NCI-H82 treated with DMSO at 0.1 percent for 48 hours (cell line): ENCODE measurements around the gene ALDH1A3.

ENCODE experiments used
- DNase-seq: peaks from one replicate; lab custom pipeline; 2025; ENCODE audit not compliant: unreplicated experiment; lab: John Stamatoyannopoulos, UW

ALDH1A3 gene

GRCh38 chr15:100924436-100924835 is 44.8 kb downstream of the ALDH1A3 start:
- DNase-seq: no peak

DNA sequence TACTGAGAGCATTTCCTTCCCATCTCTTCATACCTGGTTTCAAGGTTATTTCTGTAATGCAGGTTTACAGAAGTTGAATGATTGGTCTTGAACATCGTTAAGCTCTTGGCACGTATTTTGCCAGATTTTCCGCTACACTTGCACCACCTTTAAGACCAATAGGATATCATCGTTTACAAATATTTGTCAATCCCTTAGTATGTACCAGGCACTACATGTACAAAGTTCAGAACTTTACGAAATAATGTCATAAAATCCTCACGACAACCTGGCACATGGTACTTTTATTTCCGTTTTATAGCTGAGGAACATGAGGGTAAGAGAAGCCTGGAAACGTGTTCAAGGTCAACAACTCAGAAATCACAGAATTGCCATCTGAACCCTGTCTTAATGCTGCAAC is 45.8 kb downstream of the ALDH1A3 start:
- no peak for DNase-seq

GRCh38 chr15:100926258-100926657 is 46.6 kb downstream of the ALDH1A3 start:
- no peak for DNase-seq

GRCh38 chr15:100926971-100927756 is 47.5 kb downstream of the ALDH1A3 start:
- DNase-seq: no peak

GRCh38 chr15:100928632-100929280 is 49.1 kb downstream of the ALDH1A3 start:
- DNase-seq: no peak

- DNase-seq: no peak
These were observed 50.0 kb downstream of the ALDH1A3 start for GRCh38 chr15:100929641-100930042.

DNA sequence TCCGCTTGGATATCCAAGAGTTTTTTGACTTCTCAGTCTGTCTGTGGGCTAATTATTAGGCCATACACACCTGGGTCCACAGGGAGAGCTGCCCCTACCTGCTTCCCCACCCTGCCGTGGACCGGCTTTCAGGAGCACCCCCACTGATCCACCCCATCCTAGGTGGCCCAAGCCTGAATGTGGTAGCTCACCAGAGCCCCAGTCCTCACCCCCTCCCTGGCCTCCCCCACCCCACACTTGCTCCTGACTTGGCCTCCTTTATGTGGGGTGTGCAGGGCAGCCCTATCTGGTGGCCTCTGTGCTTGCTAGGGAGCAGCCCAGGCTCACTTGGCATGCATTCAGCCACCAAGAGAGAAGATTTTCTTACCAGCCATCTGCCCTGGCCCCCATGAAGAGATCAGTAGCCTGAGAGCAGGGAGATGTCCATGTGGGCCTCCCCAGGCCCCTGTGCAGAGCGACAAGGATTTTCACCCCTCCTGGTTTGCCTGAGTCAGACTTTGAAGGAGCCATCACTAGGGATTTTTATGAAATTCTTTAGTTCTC is 50.7 kb downstream of the ALDH1A3 start:
- no peak for DNase-seq

- DNase-seq: no peak
These were observed 51.7 kb downstream of the ALDH1A3 start for GRCh38 chr15:100931143-100931890.

GRCh38 chr15:100932676-100933348 is 53.2 kb downstream of the ALDH1A3 start:
- DNase-seq: no peak

DNA sequence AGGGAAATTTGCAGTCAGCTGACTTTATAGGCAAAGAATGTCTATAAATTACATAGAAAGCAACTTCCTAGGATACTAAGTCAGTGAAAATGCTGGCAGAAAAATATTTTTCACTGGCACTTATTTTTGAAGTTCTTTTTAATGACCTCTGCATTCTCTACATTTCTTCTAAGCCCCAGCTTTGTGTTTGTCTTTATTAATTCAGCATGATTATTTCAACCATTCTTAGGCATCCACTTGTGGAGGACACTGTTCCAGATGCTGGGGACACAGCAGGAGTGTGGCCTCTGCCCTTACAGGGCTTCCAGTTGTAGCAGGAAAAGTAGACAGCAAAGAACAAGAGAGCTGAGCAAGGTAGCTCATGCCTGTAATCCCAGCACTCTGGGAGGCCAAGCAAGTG is 54.5 kb downstream of the ALDH1A3 start:
- DNase-seq: no peak

DNA sequence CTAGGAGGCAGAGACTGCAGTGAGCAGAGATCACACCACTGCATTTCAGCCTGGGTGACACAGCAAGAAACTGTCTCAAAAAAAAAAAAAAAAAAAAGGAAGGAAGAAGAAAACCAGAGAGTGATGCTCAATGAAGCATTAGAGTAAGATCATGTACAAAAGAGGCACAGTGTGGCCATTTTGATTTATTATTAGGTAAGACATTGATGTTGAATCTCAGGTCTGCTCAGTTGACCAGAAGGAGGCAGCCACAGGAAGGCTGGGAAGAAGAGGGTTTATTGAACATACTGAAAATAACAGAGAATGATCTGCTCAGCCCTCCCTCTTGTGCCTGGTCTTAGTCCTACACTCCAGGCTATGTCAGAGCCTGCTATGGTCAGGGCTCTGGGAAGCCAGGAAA is 55.1 kb downstream of the ALDH1A3 start:
- no peak for DNase-seq

GRCh38 chr15:100937171-100937570 is 57.5 kb downstream of the ALDH1A3 start:
- no peak for DNase-seq

DNA sequence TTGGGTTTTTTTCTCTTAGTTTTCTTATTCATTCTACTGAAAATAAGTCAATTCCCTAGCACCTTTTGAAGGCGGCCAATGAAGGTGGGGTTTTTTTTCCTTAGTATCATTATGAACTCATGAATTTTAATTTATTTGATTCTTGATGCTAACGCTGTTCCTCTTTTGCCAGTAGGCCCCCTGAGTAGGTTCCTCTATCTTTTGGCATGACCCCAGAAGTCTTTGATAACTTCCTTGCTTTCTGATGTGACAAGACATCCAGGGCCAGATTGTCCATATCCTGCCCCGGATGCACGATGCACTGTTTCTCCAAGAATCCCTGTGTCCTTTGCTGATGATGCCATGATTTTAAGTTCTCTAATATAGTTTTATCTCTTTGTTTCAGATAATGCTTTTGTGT is 60.2 kb downstream of the ALDH1A3 start:
- no peak for DNase-seq

GRCh38 chr15:100940767-100941379 is 61.2 kb downstream of the ALDH1A3 start:
- DNase-seq: no peak

- DNase-seq: no peak
These were observed 61.9 kb downstream of the ALDH1A3 start for GRCh38 chr15:100941536-100941935.

DNA sequence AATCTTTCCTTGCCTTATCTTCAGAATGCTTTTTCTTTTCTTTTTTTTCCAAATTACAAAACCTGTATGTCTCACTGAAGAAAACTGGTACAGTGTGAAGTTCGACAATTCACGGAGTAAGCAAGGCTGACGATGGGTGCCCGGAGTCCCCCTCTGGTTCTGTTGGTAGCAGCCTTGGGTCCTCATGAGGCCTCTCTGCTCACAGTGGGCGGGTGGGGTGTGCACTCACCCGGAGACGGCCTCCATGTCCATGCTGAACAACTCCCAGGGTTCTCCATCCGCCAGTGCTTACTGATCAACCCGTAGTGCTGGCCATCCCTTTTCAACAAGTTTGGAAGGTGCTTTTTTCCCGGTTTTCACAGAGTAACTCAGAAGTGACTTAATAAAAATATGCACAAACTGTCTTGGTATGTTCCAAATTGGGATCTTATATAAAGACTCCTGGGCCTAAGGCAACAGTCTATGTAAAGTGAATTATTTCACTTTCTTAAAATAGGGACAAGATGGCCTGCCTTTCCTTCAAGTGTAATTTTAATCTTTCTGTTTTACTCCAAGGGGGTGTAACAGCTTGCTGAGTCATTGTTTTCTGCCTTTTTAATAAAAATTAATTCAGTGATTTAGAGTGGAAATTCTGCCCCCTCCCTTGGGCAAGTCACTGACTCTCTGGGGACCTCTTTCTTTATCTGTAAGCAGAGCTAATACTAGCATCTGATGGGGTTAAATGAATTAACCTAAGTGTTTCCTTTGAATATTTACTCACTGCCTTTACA is 63.2 kb downstream of the ALDH1A3 start:
- DNase-seq: no peak

DNA sequence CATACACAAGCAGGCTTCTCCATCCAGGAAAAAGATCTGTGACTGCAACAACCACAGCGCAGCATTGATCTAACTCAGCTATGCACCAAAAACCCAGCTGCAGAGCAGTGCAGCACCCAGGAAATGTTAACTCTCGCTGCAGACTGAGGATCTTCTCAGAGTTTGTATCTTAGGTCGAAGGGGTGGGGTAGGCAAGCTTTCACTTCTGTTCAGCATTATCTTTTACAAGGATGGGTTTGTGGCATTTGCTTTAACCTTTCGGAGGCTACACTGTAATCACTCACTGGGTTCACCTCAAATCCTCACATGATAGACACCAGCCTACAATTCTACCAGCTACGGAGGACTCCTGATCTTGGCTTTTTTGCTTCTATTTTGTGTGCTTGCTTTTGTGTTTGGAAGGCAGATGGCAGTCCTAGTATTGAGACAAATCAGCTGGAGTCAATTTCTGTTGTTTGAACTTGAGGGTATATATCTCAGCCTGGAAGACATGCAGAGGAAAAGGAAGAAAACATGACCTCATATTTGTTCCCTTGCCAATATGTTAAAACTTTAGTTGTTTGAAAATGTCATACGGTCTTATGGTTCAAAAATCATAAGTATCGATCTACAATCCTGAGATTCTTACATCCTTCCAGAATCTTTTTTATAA is 64.7 kb downstream of the ALDH1A3 start:
- DNase-seq: no peak

DNA sequence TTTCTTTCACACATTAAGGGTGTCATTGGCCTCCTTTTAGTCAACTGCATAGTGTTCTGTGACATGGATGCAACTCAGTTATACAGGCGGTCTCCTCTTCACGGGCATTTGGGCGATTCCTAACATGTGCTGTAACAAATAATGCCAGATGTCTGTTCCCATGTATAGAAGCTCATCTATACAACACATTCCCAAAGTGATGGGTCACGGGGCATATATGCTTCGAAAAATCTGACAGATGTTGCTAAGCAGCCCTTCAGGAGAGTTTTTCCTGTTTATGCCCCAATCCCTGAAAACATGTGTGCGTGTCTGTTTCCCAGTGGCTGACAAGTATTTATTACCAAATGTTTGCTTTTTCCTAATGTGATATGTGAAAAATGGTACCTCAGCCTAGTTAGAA is 65.4 kb downstream of the ALDH1A3 start:
- no peak for DNase-seq

DNA sequence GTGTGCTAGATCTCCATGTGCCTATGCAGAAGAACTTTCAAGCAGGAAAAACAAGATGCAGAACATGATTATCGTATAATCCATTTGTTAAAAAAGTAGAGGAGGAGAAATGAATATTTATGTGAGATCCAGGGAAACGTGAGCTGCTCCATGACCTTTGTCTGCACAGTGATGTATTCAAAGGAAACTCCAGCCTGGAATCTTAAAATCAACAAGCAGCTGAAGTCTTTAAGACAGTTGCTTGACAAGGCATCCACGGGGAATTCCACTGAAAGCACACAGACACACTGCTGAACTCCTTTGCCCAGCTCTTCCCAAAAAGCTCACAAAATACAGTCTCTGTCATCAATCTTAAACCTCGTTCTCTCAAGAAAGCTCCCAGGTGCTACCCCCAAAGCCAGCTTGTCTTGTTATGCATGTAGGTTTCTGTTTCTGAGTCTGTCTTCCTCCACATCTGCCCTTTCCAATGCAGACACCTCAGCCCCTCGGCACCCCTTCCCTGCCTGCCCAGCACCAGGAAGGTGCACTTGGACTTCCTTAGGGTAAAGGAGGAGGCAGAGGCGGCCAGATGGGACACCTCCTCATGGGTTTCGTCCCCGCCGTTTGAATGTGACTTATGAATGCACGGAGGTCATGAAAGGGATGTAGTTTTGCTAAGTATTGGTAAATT is 68.3 kb downstream of the ALDH1A3 start:
- no peak for DNase-seq
